Gastroesophageal sphincter (tissue), 4 donors: ENCODE results near the gene C3orf18. TPM values are rescaled to one million over a fixed set of nuclear protein-coding genes. Genes with fewer than 3 reads are reported as not detected.

ENCODE experiments used
- ATAC-seq: fragments of 150-250 bp; one replicate; pipeline ENCODE4 v1.9.1; 2016; ENCODE audit warnings: mild to moderate bottlenecking, moderate library complexity
- H3K27ac ChIP-seq, 4 donors: fragments of 200-600 bp; sonication (generic) in 3 of 4; 1 replicate in 3 of 4; 2 replicates in 1 of 4; pipeline ENCODE4 v1.5.1; 2016 to 2019
- H3K27me3 ChIP-seq: fragments of 200-600 bp; sonication (generic); one replicate; pipeline ENCODE4 v1.5.1; 2019
- H3K36me3 ChIP-seq, 2 donors: fragments of 200-600 bp; sonication (generic); one replicate each; pipeline ENCODE4 v1.5.1; 2019; ENCODE audit warnings: control low read depth in 1 of 2
- H3K4me1 ChIP-seq, 3 donors: fragments of 200-600 bp; sonication (generic); 1 replicate in 2 of 3; 2 replicates in 1 of 3; pipeline ENCODE4 v1.5.1; 2016 to 2019; ENCODE audit warnings: control low read depth in 2 of 3
- H3K4me3 ChIP-seq, 2 donors: fragments of 200-600 bp; sonication (generic); one replicate each; pipeline ENCODE4 v1.5.1; 2019; ENCODE audit warnings: mild to moderate bottlenecking in 1 of 2, moderate library complexity in 1 of 2
- H3K9me3 ChIP-seq, 3 donors: fragments of 200-600 bp; sonication (generic); one replicate each; pipeline ENCODE4 v1.5.1; 2017 to 2019; ENCODE audit warnings: control low read depth in 2 of 3
- EP300 ChIP-seq: sonication (generic); formaldehyde crosslinking; IDR thresholded peaks from one replicate; pipeline ENCODE4 v1.6.1; 2017; ENCODE audit warnings: antibody characterized with exemption, mild to moderate bottlenecking
- POLR2A ChIP-seq, 2 donors: fragments of 450-650 bp; IDR thresholded peaks; one replicate each; pipeline ENCODE4 v1.6.1; 2017; ENCODE audit warnings: antibody characterized with exemption in 2 of 2, mild to moderate bottlenecking in 2 of 2, moderate library complexity in 1 of 2
- POLR2AphosphoS5 ChIP-seq: sonication (generic); formaldehyde crosslinking; IDR thresholded peaks from one replicate; pipeline ENCODE4 v1.6.1; 2017; ENCODE audit warnings: antibody characterized with exemption
- WGBS, 2 donors: methylation state at CpG; one replicate each; pipeline ENCODE4 v1.1.5; 2018; ENCODE audit warnings: low coverage in 1 of 2; 5-methylcytosine and 5-hydroxymethylcytosine counted together
- total RNA-seq, 4 donors: library from RNA; depleted of rRNA; stranded (reverse); fragments of >200 nt; gene quantifications; one replicate each; pipeline ENCODE4 v1.1.0, GENCODE V29; 2016
- TF ChIP-seq, protein P1 (sequence below), 4 experiments: fragments of 200-600 bp in 2 of 4; fragments of 450-650 bp in 2 of 4; sonication (generic) in 1 of 4; IDR thresholded peaks; one replicate each; pipeline ENCODE4 v1.5.1; 2017 to 2019; ENCODE audit warnings: antibody characterized with exemption in 4 of 4, mild to moderate bottlenecking in 2 of 4, moderate library complexity in 2 of 4

Gene C3orf18
- total RNA-seq, 4 donors from 2014 or later, result 9.7 to 42.8 (median 25.3) TPM

DNA sequence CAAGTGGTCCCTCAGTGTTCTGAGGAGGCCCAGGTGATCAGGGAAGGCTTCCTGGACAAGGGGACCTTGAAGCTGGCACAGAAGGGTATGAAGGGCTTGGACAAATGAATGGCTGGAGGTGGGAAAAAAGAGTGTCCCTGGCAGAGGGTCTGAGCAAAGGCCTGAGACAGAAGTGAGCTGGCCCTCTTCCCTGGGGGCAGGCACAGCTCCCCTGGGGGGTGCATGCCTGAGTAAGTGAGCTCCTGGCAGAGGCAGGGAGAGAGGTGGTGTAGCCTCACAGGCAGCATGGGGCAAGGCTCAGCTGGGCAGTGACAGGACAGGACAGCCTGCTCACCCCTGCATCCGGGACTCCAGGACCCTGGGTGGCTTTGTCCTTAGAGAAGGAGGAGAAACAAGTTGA, 58.7 kb downstream of the C3orf18 start:
- H3K27me3 ChIP-seq, result no peaks in the 10 kb centered on the region
- H3K4me1 ChIP-seq, result peaks cover 0 to 4% (median 4%) of the 10 kb centered on the region in 3 donors
- ATAC-seq, result no peak
- TF ChIP-seq POLR2A (IDR thresholded peaks at IDR 0.05) (no peak), EP300 (no peak), POLR2AphosphoS5 (no peak)
- TF ChIP-seq, protein P1, sequence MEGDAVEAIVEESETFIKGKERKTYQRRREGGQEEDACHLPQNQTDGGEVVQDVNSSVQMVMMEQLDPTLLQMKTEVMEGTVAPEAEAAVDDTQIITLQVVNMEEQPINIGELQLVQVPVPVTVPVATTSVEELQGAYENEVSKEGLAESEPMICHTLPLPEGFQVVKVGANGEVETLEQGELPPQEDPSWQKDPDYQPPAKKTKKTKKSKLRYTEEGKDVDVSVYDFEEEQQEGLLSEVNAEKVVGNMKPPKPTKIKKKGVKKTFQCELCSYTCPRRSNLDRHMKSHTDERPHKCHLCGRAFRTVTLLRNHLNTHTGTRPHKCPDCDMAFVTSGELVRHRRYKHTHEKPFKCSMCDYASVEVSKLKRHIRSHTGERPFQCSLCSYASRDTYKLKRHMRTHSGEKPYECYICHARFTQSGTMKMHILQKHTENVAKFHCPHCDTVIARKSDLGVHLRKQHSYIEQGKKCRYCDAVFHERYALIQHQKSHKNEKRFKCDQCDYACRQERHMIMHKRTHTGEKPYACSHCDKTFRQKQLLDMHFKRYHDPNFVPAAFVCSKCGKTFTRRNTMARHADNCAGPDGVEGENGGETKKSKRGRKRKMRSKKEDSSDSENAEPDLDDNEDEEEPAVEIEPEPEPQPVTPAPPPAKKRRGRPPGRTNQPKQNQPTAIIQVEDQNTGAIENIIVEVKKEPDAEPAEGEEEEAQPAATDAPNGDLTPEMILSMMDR (IDR thresholded peaks at IDR 0.05), result no peak
- H3K9me3 ChIP-seq, result no peaks in the 10 kb centered on the region
- no peaks in the 10 kb centered on the region for H3K36me3 ChIP-seq
- H3K4me3 ChIP-seq, result no peak overlapping the region
- WGBS, 2 donors, result 100% methylated on average over 1 of the region's 1 CpG; no CpG with 5 or more reads in 1 of the 2 donors
- H3K27ac ChIP-seq, result no peak overlapping the region

Other genes with a start within 250 kb of the C3orf18 start
- gene HYAL2, start 245.0 kb downstream of the C3orf18 start, total RNA-seq, result 10 to 100 TPM; 37.2 to 87.0 (median 74.8) TPM
- 10 to 100 TPM; 23.8 to 36.2 (median 31.3) TPM for gene TUSC2, start 239.5 kb downstream of the C3orf18 start, total RNA-seq
- 10 to 100 TPM; 24.5 to 40.3 (median 26.9) TPM for gene RASSF1, start 226.9 kb downstream of the C3orf18 start, total RNA-seq
- under 1 TPM in 1 of 4 donors, not detected in 3; 0.54 TPM for gene ZMYND10, start 222.0 kb downstream of the C3orf18 start, total RNA-seq
- gene NPRL2, start 217.0 kb downstream of the C3orf18 start, total RNA-seq, result 10 to 100 TPM; 14.0 to 26.6 (median 19.5) TPM
- gene CYB561D2, start 216.9 kb downstream of the C3orf18 start, total RNA-seq, result 10 to 100 TPM in 1 of 4 donors, 1 to 10 TPM in 3; 4.7 to 10.9 (median 9.0) TPM
- 10 to 100 TPM; 41.1 to 66.2 (median 55.7) TPM for gene TMEM115, start 208.2 kb downstream of the C3orf18 start, total RNA-seq
- 1 to 10 TPM in 1 of 4 donors, under 1 TPM in 3; 0.31 to 1.7 (median 0.66) TPM for gene CACNA2D2, start 64.1 kb downstream of the C3orf18 start, total RNA-seq
- gene HEMK1, start 1.8 kb upstream of the C3orf18 start, total RNA-seq, result 10 to 100 TPM in 3 of 4 donors, 1 to 10 TPM in 1; 6.4 to 11.7 (median 11.4) TPM
- 1 to 10 TPM in 3 of 4 donors, under 1 TPM in 1; 0.99 to 9.3 (median 3.6) TPM for gene CISH, start 44.0 kb upstream of the C3orf18 start, total RNA-seq
- gene MAPKAPK3, start 49.4 kb upstream of the C3orf18 start, total RNA-seq, result 10 to 100 TPM; 18.7 to 30.2 (median 22.4) TPM
- 10 to 100 TPM in 1 of 4 donors, 1 to 10 TPM in 3; 5.5 to 10.0 (median 8.7) TPM for gene DOCK3, start 107.2 kb upstream of the C3orf18 start, total RNA-seq